Fibroblast of the aortic adventitia (primary cell): ENCODE data around the gene SYCN. TPM values are rescaled to one million over a fixed set of nuclear protein-coding genes. Genes with fewer than 3 reads are reported as not detected.
"Not testable (repeated sequence)": the region's sequence is repeated elsewhere in the genome, so short reads cannot be mapped to it uniquely, and the experiment has no call there.

Experiments used
- DNase-seq: peaks from one replicate; pipeline ENCODE4 v3.0.0-alpha.2; 2010; ENCODE audit warnings: low read depth
- H3K4me3 ChIP-seq: 2 replicates; pipeline ENCODE4 v1.5.1; 2011; ENCODE audit warnings: low read depth, mild to moderate bottlenecking, control low read depth, low read length, moderate library complexity
- total RNA-seq: library from RNA; depleted of rRNA; stranded (reverse); fragments of >200 nt; gene quantifications from 2 replicates; pipeline ENCODE4 v1.2.3, GENCODE V29; 2012; ENCODE audit warnings: low replicate concordance
- TF ChIP-seq, protein P1 (sequence below): IDR thresholded peaks from 2 replicates; pipeline ENCODE4 v1.5.1; 2011; ENCODE audit warnings: mild to moderate bottlenecking, low read length, control low read depth, inconsistent platforms; ENCODE audit not compliant: insufficient read depth

Gene SYCN
- total RNA-seq, 1 donor = not detected

DNA sequence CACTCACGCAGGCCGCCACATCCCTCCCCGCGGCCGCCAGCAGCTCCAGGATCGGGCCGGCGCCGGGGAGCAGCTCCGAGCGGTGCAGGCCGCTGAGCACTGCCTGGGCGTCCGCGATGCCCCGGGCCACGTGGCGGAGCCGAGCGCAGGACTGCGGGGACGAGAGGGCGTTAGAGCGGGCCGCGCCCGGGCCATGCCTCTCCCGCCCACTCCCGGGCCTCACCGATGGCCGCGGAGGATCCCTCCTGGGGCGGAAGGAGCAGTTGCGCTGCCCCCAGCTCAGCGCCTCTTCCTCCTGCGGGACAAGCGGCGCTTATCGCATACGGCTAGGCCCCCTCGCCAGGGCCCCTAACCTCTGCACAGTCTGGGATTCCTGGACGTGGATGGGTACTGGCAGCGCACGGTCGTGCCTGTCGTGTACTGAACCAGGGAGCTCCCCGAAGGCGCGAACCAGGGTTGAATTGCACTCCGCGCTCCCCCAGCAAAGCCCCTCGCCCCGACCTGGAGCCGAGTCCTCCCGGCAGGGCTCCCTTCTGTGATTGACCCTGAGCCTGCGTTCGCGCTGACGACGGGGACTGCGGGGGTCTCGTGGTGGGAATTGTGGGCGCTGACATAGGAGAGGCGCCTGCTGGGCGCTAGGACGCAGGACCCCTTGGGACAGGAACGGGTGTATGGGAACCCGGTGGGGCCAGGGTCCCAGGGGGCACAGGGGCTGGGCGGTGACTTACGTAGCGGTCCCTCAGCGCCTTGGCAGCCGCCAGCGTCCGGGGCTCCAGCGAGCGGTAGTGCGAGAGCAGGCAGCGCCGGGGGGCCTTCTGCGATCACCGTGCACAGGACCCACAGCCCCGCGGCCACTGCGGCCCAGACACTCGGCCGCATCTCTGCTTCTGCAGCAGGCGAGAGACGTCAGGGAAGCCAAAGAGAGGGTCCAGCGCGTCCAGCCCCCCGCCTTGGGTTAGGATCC, 43.9 kb upstream of the SYCN start:
- H3K4me3 ChIP-seq = no peak overlapping the region
- TF ChIP-seq, protein P1, sequence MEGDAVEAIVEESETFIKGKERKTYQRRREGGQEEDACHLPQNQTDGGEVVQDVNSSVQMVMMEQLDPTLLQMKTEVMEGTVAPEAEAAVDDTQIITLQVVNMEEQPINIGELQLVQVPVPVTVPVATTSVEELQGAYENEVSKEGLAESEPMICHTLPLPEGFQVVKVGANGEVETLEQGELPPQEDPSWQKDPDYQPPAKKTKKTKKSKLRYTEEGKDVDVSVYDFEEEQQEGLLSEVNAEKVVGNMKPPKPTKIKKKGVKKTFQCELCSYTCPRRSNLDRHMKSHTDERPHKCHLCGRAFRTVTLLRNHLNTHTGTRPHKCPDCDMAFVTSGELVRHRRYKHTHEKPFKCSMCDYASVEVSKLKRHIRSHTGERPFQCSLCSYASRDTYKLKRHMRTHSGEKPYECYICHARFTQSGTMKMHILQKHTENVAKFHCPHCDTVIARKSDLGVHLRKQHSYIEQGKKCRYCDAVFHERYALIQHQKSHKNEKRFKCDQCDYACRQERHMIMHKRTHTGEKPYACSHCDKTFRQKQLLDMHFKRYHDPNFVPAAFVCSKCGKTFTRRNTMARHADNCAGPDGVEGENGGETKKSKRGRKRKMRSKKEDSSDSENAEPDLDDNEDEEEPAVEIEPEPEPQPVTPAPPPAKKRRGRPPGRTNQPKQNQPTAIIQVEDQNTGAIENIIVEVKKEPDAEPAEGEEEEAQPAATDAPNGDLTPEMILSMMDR = no peak
- no peak for DNase-seq

DNA sequence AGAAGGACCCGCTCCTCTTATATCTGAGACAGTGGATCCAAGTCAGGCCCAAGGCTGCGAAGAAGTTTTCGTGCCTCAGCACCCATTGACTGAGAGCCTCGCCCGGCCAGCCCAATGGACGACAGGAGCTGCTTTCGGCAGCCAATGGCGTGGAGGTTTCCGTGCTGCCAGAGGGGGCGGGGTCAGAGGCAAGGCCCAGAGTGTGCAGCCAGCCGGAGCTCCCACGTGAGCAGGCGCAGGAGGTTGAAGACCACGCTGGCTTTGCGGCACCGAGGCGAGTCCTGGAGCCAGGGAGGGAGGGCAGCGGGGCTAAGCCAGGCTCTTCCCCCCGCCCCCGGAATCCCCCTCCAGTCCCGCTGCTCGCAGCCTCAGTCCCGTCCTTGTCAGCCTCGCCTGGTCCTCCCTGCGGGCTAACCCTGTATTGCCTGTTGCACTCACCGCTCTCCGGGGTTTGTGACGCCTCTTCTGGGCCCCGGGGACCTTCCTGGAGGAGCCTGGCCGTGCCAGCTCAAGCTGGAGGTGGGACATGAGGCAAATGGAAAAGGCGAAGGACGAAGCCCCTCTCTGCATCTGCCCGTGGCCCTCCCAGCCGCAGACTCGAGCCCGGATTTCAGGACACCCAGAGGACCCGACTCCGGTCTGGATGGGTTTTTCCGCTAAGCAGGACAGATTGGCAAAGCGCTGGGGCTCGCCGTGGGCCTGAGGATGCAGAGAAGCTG, 43.0 kb upstream of the SYCN start:
- DNase-seq = no peak

DNA sequence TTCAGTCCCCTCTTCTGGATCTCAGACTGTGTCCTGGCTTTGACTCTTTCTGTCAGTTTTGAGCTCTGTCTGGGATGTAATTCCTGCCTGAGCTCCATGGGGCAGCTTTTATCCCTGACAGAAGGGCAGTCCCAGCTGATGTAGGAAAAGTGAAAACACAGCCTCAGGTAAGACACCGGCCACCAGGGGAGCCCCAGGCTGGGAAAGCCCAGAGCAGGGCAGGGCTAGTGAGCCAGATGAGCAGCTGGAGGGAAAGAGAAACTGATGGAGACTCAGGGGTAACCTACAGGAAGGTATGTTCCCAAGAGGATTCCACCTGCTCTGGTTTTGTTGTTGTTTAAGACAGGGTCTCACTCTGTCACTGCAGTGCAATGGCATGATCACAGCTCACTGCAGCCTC, 41.1 kb upstream of the SYCN start:
- not testable (repeated sequence) for H3K4me3 ChIP-seq, DNase-seq

More for the DNA sequence above, 43.0 kb upstream of the SYCN start:
- no peak overlapping the region for H3K4me3 ChIP-seq
- TF ChIP-seq, protein P1 = no peak

DNA sequence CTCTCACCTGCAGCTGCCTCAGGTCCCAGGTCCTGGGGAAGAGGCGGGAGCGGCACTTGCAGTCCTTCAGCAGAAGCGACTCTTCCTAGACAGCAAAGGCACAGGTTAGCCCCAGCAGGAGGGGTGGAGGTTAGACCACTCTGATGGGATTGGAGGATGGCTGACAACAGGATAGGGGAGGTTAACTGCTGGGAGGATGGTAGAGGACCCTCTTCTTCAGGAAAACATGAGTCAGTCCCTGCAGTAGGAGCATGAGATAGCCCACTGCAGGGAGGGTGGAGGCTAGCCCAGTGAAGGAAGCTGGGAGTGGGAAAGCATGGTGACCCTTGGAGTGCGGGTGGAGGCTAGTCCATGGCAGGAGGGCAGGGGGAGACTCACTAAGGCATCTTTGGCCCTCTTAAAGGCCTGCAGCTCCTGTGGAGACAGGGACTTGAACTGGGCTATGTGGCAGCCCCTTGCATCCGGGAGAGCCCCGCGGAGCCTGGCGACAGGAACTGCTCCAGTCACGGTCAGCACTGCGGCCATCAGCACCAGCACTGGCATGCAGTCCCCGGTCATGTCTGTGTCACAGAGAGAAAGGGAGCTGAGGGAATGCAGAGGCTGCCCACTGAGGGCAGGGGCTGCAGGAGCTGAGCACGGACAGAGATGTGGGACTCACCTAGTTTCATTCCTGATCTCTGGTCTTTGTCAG, 40.5 kb upstream of the SYCN start, which contains the start of gene IFNL3:
TSS of gene IFNL3 (minus strand) at position 597 of the 691 bp plus-strand sequence. CDS start at position 558, 39 bp downstream.
- DNase-seq, H3K4me3 ChIP-seq: not testable (repeated sequence)

DNA sequence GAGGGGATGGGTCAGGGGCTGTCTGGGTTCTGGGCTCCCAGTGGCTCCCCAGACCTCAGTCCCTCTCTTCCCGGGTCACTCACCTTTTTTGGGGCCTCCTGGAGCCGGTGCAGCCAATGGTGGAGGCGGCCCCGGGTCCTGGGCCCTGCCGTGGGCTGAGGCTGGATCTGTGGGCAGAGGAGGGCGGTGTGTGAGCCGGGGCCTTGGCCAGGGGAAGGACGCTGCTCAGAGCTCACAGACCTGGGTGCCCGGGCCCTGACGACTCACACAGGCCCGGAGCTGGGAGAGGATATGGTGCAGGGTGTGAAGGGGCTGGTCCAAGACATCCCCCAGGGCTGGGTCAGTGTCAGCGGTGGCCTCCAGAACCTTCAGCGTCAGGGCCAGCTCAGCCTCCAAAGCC, 39.7 kb upstream of the SYCN start:
- not testable (repeated sequence) for H3K4me3 ChIP-seq, DNase-seq

DNA sequence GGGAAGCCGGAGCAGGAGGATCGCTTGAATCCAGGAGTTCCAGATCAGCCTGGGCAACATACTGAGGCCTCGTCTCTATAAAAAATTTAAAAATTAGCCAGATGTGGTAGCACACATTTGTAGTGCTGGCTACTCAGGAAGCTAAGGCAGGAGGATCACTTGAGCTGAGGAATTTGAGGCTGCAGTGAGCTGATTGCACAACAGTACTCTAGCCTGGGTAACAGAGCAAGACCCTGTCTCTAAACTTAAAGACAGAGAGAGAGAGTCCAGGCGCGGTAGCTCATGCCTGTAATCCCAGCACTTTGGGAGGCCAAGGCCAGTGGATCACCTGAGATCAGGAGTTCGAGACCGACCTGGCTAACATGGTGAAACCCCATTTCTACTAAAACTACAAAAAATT, 36.4 kb upstream of the SYCN start:
- TF ChIP-seq, protein P1 = no peak
- no peak overlapping the region for H3K4me3 ChIP-seq
- DNase-seq = no peak

DNA sequence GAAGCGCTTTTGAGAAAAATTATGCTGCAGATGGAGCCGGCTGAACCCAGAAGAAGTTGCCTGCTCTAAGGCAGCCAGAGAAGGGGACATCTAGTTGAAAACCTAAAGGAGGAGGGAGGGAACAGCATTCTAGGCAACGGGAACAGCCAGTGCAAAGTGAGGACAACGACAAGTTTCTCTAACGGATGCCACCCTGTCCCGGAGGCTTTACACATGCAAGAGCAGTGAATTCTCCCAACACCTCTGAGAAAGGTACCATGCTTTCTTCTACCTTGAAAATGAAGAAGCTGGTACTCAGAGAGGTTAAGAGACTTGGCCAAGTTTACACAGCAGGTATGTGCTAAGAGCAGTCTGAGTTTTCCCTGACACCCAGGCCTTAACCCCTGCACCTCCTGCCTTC, 34.9 kb upstream of the SYCN start:
- TF ChIP-seq, protein P1 = no peak

DNA sequence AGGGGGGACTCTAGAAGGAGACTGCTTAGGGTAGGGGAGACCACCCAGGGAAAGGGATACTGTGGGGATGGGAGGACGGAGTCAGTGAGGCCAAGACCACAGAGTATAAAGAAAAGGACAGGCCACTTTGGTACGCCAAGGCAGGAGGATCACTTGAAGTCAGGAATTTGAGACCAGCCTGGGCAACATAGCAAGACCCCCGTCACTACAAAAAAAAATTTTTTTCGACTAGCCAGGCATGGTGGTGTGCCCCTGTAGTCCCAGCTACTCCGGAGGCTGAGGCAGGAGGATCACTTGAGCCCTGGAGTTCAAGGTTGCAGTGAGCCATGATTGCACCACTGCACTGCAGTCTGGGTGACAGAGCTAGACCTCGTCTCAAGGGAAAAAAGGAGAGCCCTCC, 34.1 kb upstream of the SYCN start:
- DNase-seq = no peak
- TF ChIP-seq, protein P1 = no peak
- no peak overlapping the region for H3K4me3 ChIP-seq

More for the DNA sequence above, 34.9 kb upstream of the SYCN start:
- no peak overlapping the region for H3K4me3 ChIP-seq
- no peak for DNase-seq
